Keratinocyte (primary cell): ENCODE measurements around the gene LILRB2. TPM values are rescaled to one million over a fixed set of nuclear protein-coding genes. Genes with fewer than 3 reads are reported as not detected.
A peak's percentile ranks its signal among the peaks of the same experiment; 100 is the strongest.

Experiments
- DNase-seq: peaks from one replicate; pipeline ENCODE4 v3.0.0-alpha.2; 2011; ENCODE audit warnings: low read depth, missing footprints, low spot score
- FAIRE-seq: peaks from 2 replicates; lab custom pipeline; 2011; peaks lifted over from hg19 to GRCh38; lab: Jason Lieb, UNC
- H2AFZ ChIP-seq: 2 replicates; pipeline ENCODE4 v1.6.0; 2012; ENCODE audit warnings: low read length, control low read depth, inconsistent platforms; ENCODE audit not compliant: control insufficient read depth
- H3K27ac ChIP-seq: 2 replicates; pipeline ENCODE4 v1.5.1; 2011; ENCODE audit warnings: low read length; ENCODE audit not compliant: control insufficient read depth, insufficient read depth
- H3K27me3 ChIP-seq: 3 replicates; pipeline ENCODE4 v1.6.0; 2011; ENCODE audit warnings: low read length; ENCODE audit not compliant: control insufficient read depth, insufficient read depth; ENCODE audit errors: extremely low read depth
- H3K36me3 ChIP-seq, 2 experiments: 2 replicates in 1 of 2; 3 replicates in 1 of 2; pipeline ENCODE4 v1.5.1; 2011; ENCODE audit warnings: low read length in 2 of 2, mild to moderate bottlenecking in 1 of 2; ENCODE audit not compliant: control insufficient read depth in 2 of 2, insufficient read depth in 2 of 2; ENCODE audit errors: extremely low read depth in 1 of 2
- H3K4me1 ChIP-seq: 3 replicates; pipeline ENCODE4 v1.5.1; 2011; ENCODE audit warnings: low read length; ENCODE audit not compliant: control insufficient read depth, insufficient read depth; ENCODE audit errors: extremely low read depth
- H3K4me2 ChIP-seq: 3 replicates; pipeline ENCODE4 v1.6.0; 2011; ENCODE audit warnings: low read depth, low read length; ENCODE audit not compliant: control insufficient read depth, insufficient read depth; ENCODE audit errors: extremely low read depth
- H3K4me3 ChIP-seq, 3 experiments: fragments of 200-600 bp in 1 of 3; sonication (generic) in 1 of 3; 2 replicates in 2 of 3; 3 replicates in 1 of 3; pipeline ENCODE4 v1.5.1; 2011 to 2016; ENCODE audit warnings: low read length in 3 of 3, mild to moderate bottlenecking in 3 of 3, control low read depth in 2 of 3, inconsistent platforms in 1 of 3, low read depth in 1 of 3, mixed read lengths in 1 of 3, mixed run types in 1 of 3, moderate library complexity in 1 of 3; ENCODE audit not compliant: control insufficient read depth in 2 of 3, insufficient read depth in 2 of 3; ENCODE audit errors: extremely low read depth in 1 of 3
- H3K79me2 ChIP-seq: 2 replicates; pipeline ENCODE4 v1.6.0; 2012; ENCODE audit warnings: low read length; ENCODE audit not compliant: control insufficient read depth, insufficient read depth
- H3K9ac ChIP-seq: 3 replicates; pipeline ENCODE4 v1.6.0; 2011; ENCODE audit warnings: low read length; ENCODE audit not compliant: control insufficient read depth, insufficient read depth; ENCODE audit errors: extremely low read depth
- H3K9me1 ChIP-seq: 3 replicates; pipeline ENCODE4 v1.6.0; 2011; ENCODE audit warnings: low read length; ENCODE audit not compliant: control insufficient read depth, insufficient read depth; ENCODE audit errors: extremely low read depth
- H3K9me3 ChIP-seq: 2 replicates; pipeline ENCODE4 v1.5.1; 2012; ENCODE audit warnings: low read depth, low read length; ENCODE audit not compliant: control insufficient read depth
- H4K20me1 ChIP-seq: 3 replicates; pipeline ENCODE4 v1.6.0; 2011; ENCODE audit warnings: low read length; ENCODE audit not compliant: control insufficient read depth, insufficient read depth; ENCODE audit errors: extremely low read depth
- EZH2 ChIP-seq: IDR thresholded peaks from one replicate; pipeline ENCODE4 v1.6.1; 2012; ENCODE audit warnings: inconsistent platforms, mild to moderate bottlenecking, low read length, moderate library complexity
- dilution Hi-C: fragments of 300-500 bp; cut with MboI; formaldehyde crosslinking; loops from one replicate; pipeline ENCODE4 v1.7.0; 2020; ENCODE audit warnings: low sequenced_read_pairs; ENCODE audit not compliant: extremely low pct_ligation_motif_present
- polyA plus RNA-seq, 5 experiments: library from polyadenylated mRNA; depleted of rRNA in 3 of 5; stranded (reverse) in 3 of 5; stranded (forward) in 1 of 5; unstranded in 1 of 5; fragments of >200 nt; gene quantifications; 1 replicate in 1 of 5; 2 replicates in 3 of 5; 3 replicates in 1 of 5; pipeline versions ENCODE4 v1.2.1 to v1.2.3, GENCODE V29; 2011 to 2012; ENCODE audit warnings: missing spikeins in 2 of 5, low read depth in 1 of 5, low replicate concordance in 1 of 5
- TF ChIP-seq, protein P1 (sequence below), 3 experiments: IDR thresholded peaks in 1 of 3; conservative IDR thresholded peaks in 1 of 3; optimal IDR thresholded peaks in 1 of 3; 2 replicates in 2 of 3; 3 replicates in 1 of 3; pipeline versions ENCODE3 to v1.5.1; 2011; ENCODE audit warnings: low read length in 3 of 3, mild to moderate bottlenecking in 3 of 3, moderate library complexity in 2 of 3, control low read depth in 1 of 3, inconsistent platforms in 1 of 3; ENCODE audit not compliant: insufficient read depth in 2 of 3; ENCODE audit errors: extremely low read depth in 1 of 3

Gene LILRB2
- polyA plus RNA-seq, 1 donor (not counting 4 experiments of a cell fraction or from before 2014, with no cell fraction given): not detected

DNA sequence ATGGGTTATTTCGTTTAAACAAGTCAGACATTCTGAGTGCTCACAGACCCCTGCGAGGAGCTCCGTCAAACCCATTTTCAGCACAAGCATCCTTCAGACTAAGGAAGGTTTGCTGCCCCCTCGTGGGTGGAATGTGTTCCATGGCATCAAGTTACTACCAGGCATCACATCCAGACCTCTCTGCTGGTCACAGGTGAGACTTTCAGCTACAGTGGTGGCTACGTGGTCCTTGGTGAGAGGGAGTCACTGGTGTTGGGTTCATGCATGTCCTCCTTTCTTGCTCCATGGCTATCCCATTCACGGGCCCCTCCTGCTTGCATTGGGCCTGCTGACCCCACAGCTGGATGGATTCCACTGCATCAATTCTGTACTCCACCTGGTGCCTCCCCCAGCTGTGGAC is 14.8 kb downstream of the LILRB2 start:
- peak; percentile 21 for DNase-seq
- no peaks in the 10 kb centered on the region for H3K9me1 ChIP-seq
- FAIRE-seq: no peak
- no peak overlapping the region for H3K4me3 ChIP-seq
- no peaks in the 10 kb centered on the region for H3K9me3 ChIP-seq
- no peaks in the 10 kb centered on the region for H4K20me1 ChIP-seq
- H2AFZ ChIP-seq: no peak overlapping the region
- H3K9ac ChIP-seq: no peak overlapping the region
- no peak overlapping the region for H3K27ac ChIP-seq
- dilution Hi-C loops: no loop called here
- no peaks in the 10 kb centered on the region for H3K36me3 ChIP-seq
- TF ChIP-seq, protein P1, sequence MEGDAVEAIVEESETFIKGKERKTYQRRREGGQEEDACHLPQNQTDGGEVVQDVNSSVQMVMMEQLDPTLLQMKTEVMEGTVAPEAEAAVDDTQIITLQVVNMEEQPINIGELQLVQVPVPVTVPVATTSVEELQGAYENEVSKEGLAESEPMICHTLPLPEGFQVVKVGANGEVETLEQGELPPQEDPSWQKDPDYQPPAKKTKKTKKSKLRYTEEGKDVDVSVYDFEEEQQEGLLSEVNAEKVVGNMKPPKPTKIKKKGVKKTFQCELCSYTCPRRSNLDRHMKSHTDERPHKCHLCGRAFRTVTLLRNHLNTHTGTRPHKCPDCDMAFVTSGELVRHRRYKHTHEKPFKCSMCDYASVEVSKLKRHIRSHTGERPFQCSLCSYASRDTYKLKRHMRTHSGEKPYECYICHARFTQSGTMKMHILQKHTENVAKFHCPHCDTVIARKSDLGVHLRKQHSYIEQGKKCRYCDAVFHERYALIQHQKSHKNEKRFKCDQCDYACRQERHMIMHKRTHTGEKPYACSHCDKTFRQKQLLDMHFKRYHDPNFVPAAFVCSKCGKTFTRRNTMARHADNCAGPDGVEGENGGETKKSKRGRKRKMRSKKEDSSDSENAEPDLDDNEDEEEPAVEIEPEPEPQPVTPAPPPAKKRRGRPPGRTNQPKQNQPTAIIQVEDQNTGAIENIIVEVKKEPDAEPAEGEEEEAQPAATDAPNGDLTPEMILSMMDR (optimal IDR thresholded peaks at IDR 0.05 in 1 of 3, IDR thresholded peaks at IDR 0.05 in 1 of 3, conservative IDR thresholded peaks at IDR 0.05 in 1 of 3; ENCODE audit: extremely low read depth in 1 of 3, insufficient read depth in 2 of 3, low read length in 3 of 3): peak; percentile 79 to 92 (median 79)
- no peak for TF ChIP-seq EZH2
- no peaks in the 10 kb centered on the region for H3K79me2 ChIP-seq
- no peaks in the 10 kb centered on the region for H3K27me3 ChIP-seq
- no peak overlapping the region for H3K4me2 ChIP-seq
- no peaks in the 10 kb centered on the region for H3K4me1 ChIP-seq

DNA sequence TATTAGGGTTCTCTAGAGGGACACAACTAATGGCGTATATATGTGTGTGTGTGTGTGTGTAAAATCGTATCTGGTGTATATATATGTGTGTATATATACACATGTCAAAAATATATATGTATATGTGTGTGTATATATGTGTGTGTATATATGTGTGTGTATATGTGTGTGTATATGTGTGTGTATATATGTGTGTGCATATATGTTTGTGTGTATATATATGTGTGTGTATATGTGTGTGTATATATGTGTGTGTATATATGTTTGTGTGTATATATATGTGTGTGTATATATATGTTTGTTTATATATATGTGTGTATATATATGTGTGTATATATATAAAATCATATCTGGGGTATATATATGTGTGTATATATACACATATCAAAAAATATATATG is 18.4 kb downstream of the LILRB2 start:
- Histone ChIP-seq H4K20me1 (no peaks in the 10 kb centered on the region), H3K79me2 (no peaks in the 10 kb centered on the region), H3K9me3 (no peaks in the 10 kb centered on the region), H3K4me2 (no peak overlapping the region), H3K4me1 (no peaks in the 10 kb centered on the region), H3K9ac (no peak overlapping the region), H3K27me3 (no peaks in the 10 kb centered on the region), H3K27ac (no peak overlapping the region), H3K9me1 (no peaks in the 10 kb centered on the region), H2AFZ (no peak overlapping the region), H3K36me3 (no peaks in the 10 kb centered on the region), H3K4me3 (no peak overlapping the region)
- FAIRE-seq (no peak), DNase-seq (no peak)
- TF ChIP-seq EZH2: no peak
- TF ChIP-seq, protein P1 (optimal IDR thresholded peaks at IDR 0.05 in 1 of 3, IDR thresholded peaks at IDR 0.05 in 1 of 3, conservative IDR thresholded peaks at IDR 0.05 in 1 of 3; ENCODE audit: extremely low read depth in 1 of 3, insufficient read depth in 2 of 3, low read length in 3 of 3): no peak
- dilution Hi-C loops: no loop called here
